ENCODE data around the gene PIR. TPM values are rescaled to one million over a fixed set of nuclear protein-coding genes. Genes with fewer than 3 reads are reported as not detected.
A peak's percentile ranks its signal among the peaks of the same experiment; 100 is the strongest.

The PIR gene
- total and polyA plus RNA-seq, 9 donors = 8.2 to 23.7 (median 13.1) TPM

DNA sequence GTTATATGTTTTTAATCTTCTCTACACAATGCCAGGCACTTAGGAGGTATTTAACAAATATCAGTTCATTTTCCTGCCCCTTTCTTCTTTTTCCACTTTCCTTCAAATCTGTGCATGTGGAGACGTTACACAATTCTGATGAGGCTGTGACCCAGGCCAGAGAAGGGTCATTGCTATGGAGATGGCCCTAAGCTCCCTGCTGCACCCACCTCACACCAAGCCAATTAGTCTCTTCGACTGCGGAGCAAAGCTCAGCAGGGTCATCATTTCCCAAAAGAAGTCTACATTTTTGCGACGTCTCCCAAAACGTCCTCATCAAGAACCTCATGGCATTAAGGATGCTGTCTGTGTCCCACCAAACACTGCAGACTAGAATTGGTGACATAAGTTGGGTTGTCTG is 80.0 kb downstream of the PIR start:
- TF ChIP-seq POLR2A (IDR thresholded peaks at IDR 0.05) (no peak), EP300 (IDR thresholded peaks at IDR 0.05) (no peak)
- TF ChIP-seq, protein P1, sequence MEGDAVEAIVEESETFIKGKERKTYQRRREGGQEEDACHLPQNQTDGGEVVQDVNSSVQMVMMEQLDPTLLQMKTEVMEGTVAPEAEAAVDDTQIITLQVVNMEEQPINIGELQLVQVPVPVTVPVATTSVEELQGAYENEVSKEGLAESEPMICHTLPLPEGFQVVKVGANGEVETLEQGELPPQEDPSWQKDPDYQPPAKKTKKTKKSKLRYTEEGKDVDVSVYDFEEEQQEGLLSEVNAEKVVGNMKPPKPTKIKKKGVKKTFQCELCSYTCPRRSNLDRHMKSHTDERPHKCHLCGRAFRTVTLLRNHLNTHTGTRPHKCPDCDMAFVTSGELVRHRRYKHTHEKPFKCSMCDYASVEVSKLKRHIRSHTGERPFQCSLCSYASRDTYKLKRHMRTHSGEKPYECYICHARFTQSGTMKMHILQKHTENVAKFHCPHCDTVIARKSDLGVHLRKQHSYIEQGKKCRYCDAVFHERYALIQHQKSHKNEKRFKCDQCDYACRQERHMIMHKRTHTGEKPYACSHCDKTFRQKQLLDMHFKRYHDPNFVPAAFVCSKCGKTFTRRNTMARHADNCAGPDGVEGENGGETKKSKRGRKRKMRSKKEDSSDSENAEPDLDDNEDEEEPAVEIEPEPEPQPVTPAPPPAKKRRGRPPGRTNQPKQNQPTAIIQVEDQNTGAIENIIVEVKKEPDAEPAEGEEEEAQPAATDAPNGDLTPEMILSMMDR (IDR thresholded peaks at IDR 0.05) = no peak
- no peaks in the 10 kb centered on the region for H3K9me3 ChIP-seq
- H3K4me3 ChIP-seq = no peak overlapping the region
- intact Hi-C loops (cut with DNase I) = no loop called here
- H3K36me3 ChIP-seq = no peaks in the 10 kb centered on the region
- 60 to 69% (median 68%) methylated on average over 6 of the region's 6 CpGs for WGBS, 3 donors
- H3K27me3 ChIP-seq = no peaks in the 10 kb centered on the region
- H3K4me1 ChIP-seq (ENCODE audit: insufficient read depth) = no peaks in the 10 kb centered on the region
- no peak overlapping the region for H3K27ac ChIP-seq
- DNase-seq = no peak

DNA sequence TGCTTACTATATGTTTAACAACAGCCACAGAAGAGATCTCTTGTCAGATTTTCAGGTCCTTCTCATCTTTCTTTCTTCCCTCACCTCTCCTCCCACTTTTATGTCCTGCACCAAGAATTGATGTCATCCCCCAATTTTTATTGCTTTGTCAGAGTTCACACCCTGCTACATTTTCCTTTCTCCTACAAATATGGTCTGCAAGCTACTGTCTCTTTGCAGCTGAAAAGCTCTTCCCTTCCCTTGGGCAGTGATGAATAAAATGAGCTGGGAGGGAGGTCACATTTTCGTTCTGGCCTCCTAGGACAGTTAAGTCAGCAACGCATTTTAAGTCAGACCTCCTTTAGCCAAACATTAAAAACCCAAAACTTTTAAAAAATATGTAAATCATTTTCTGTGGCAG is 82.2 kb downstream of the PIR start:
- TF ChIP-seq EP300 (IDR thresholded peaks at IDR 0.05) (no peak), POLR2A (IDR thresholded peaks at IDR 0.05) (no peak)
- TF ChIP-seq, protein P1 (IDR thresholded peaks at IDR 0.05) = no peak
- Histone ChIP-seq H3K9me3 (no peaks in the 10 kb centered on the region), H3K27ac (no peak overlapping the region), H3K27me3 (no peaks in the 10 kb centered on the region), H3K4me1 (ENCODE audit: insufficient read depth) (no peaks in the 10 kb centered on the region), H3K4me3 (no peak overlapping the region), H3K36me3 (no peaks in the 10 kb centered on the region)
- no peak for DNase-seq
- 48 to 68% (median 54%) methylated on average over 2 of the region's 2 CpGs for WGBS, 3 donors
- intact Hi-C loops (cut with DNase I) = no loop called here

DNA sequence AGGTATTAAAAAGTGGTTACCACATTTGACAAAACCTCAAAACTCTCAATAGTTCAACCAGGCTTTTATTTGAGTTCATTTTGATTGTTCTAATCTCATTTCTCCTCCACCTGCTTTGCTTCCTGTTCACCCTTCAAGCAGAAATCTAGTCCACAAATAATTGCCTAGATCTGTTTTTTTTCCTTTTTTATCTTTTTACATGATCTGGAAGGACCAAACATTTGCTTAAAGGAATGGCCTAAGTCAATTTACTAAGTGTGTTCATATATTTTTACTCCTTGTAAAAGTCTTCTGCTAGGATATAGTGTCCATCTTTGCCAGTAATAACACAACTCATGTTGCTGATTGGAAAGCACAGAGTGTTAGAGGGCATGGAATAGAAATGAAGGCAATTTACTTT is 82.7 kb downstream of the PIR start:
- no peak for TF ChIP-seq POLR2A (IDR thresholded peaks at IDR 0.05)
- TF ChIP-seq EP300 (IDR thresholded peaks at IDR 0.05) = no peak
- TF ChIP-seq, protein P1 (IDR thresholded peaks at IDR 0.05) = no peak
- intact Hi-C loops (cut with DNase I) = no loop called here
- no peaks in the 10 kb centered on the region for H3K9me3 ChIP-seq
- H3K27ac ChIP-seq = no peak overlapping the region
- H3K4me3 ChIP-seq = no peak overlapping the region
- H3K4me1 ChIP-seq (ENCODE audit: insufficient read depth) = no peaks in the 10 kb centered on the region
- H3K27me3 ChIP-seq = no peaks in the 10 kb centered on the region
- DNase-seq = no peak
- H3K36me3 ChIP-seq = no peaks in the 10 kb centered on the region

DNA sequence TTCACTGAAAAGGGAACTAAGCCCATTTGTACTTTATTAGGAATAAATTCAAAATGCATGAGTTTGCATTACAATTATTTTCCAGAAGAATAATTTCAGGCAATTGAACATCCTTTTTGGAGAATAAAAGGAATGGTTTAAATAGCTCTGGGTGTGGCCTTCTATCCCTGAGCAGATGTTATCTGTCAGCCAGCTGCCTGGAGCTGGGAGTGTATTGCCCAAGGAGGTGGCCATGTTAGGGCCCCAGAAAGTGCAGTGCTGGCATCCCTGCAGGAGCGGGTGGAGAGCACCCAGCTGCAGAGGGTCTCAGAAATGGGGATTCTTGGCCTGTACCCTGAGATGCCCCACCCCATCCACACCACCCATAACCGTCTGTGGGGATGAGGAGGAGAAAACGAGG is 87.3 kb downstream of the PIR start:
- H3K4me1 ChIP-seq (ENCODE audit: insufficient read depth) = no peaks in the 10 kb centered on the region
- H3K27me3 ChIP-seq = no peaks in the 10 kb centered on the region
- H3K4me3 ChIP-seq = no peak overlapping the region
- intact Hi-C loops (cut with DNase I) = no loop called here
- TF ChIP-seq, protein P1 (IDR thresholded peaks at IDR 0.05) = no peak
- no peak for TF ChIP-seq POLR2A (IDR thresholded peaks at IDR 0.05)
- TF ChIP-seq EP300 (IDR thresholded peaks at IDR 0.05) = no peak
- no peak overlapping the region for H3K27ac ChIP-seq
- no peaks in the 10 kb centered on the region for H3K9me3 ChIP-seq
- H3K36me3 ChIP-seq = no peaks in the 10 kb centered on the region
- DNase-seq = peak in 2 of 5 donors; percentile 27 to 28
- WGBS, 3 donors = 57 to 62% (median 60%) methylated on average over 3 of the region's 3 CpGs

Measured in ovary (tissue), 9 donors.